ENCODE data around the gene UNC119. TPM values are rescaled to one million over a fixed set of nuclear protein-coding genes. Genes with fewer than 3 reads are reported as not detected.

Gene UNC119
- total RNA-seq, 1 donor = 23.2 TPM

- Histone ChIP-seq H3K4me2 (ENCODE audit: insufficient read depth, low read length) (no peak overlapping the region), H4K20me1 (ENCODE audit: insufficient read depth, low read length) (no peaks in the 10 kb centered on the region), H3K9me3 (ENCODE audit: low read depth, low read length) (no peaks in the 10 kb centered on the region), H3K4me1 (ENCODE audit: insufficient read depth, low read length) (peaks cover 10% of the 10 kb centered on the region), H3K4me3 (ENCODE audit: insufficient read depth, low read length) (no peak overlapping the region), H3K27me3 (ENCODE audit: insufficient read depth, low read length) (no peaks in the 10 kb centered on the region), H3K27ac (ENCODE audit: low read depth, low read length) (no peak overlapping the region), H3K36me3 (ENCODE audit: insufficient read depth, low read length) (no peaks in the 10 kb centered on the region), H2AFZ (ENCODE audit: low read length) (no peak overlapping the region), H3K79me2 (ENCODE audit: insufficient read depth, low read length) (no peaks in the 10 kb centered on the region)
- no peak for DNase-seq (ENCODE audit: insufficient read length, low spot score, missing footprints)
- TF ChIP-seq, protein P1, sequence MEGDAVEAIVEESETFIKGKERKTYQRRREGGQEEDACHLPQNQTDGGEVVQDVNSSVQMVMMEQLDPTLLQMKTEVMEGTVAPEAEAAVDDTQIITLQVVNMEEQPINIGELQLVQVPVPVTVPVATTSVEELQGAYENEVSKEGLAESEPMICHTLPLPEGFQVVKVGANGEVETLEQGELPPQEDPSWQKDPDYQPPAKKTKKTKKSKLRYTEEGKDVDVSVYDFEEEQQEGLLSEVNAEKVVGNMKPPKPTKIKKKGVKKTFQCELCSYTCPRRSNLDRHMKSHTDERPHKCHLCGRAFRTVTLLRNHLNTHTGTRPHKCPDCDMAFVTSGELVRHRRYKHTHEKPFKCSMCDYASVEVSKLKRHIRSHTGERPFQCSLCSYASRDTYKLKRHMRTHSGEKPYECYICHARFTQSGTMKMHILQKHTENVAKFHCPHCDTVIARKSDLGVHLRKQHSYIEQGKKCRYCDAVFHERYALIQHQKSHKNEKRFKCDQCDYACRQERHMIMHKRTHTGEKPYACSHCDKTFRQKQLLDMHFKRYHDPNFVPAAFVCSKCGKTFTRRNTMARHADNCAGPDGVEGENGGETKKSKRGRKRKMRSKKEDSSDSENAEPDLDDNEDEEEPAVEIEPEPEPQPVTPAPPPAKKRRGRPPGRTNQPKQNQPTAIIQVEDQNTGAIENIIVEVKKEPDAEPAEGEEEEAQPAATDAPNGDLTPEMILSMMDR (IDR thresholded peaks at IDR 0.05; ENCODE audit: extremely low read depth, low read depth, low read length) = no peak
Measured at GRCh38 chr17:28537219-28537610, 15.2 kb downstream of the UNC119 start.

GRCh38 chr17:28536532-28537218, 15.7 kb downstream of the UNC119 start:
- Histone ChIP-seq H3K27ac (ENCODE audit: low read depth, low read length) (no peak overlapping the region), H3K4me2 (ENCODE audit: insufficient read depth, low read length) (no peak overlapping the region), H3K27me3 (ENCODE audit: insufficient read depth, low read length) (no peaks in the 10 kb centered on the region), H3K79me2 (ENCODE audit: insufficient read depth, low read length) (no peaks in the 10 kb centered on the region), H3K9me3 (ENCODE audit: low read depth, low read length) (no peaks in the 10 kb centered on the region), H3K4me1 (ENCODE audit: insufficient read depth, low read length) (peaks cover 11% of the 10 kb centered on the region), H3K4me3 (ENCODE audit: insufficient read depth, low read length) (no peak overlapping the region), H4K20me1 (ENCODE audit: insufficient read depth, low read length) (no peaks in the 10 kb centered on the region), H3K36me3 (ENCODE audit: insufficient read depth, low read length) (no peaks in the 10 kb centered on the region), H2AFZ (ENCODE audit: low read length) (no peak overlapping the region)
- DNase-seq (ENCODE audit: insufficient read length, low spot score, missing footprints) = peak; percentile 82
- TF ChIP-seq, protein P1 (IDR thresholded peaks at IDR 0.05; ENCODE audit: extremely low read depth, low read depth, low read length) = no peak

- Histone ChIP-seq H3K27ac (ENCODE audit: low read depth, low read length) (no peak overlapping the region), H3K36me3 (ENCODE audit: insufficient read depth, low read length) (no peaks in the 10 kb centered on the region), H4K20me1 (ENCODE audit: insufficient read depth, low read length) (no peaks in the 10 kb centered on the region), H3K4me1 (ENCODE audit: insufficient read depth, low read length) (peaks cover 11% of the 10 kb centered on the region), H3K4me3 (ENCODE audit: insufficient read depth, low read length) (no peak overlapping the region), H2AFZ (ENCODE audit: low read length) (no peak overlapping the region), H3K9me3 (ENCODE audit: low read depth, low read length) (no peaks in the 10 kb centered on the region), H3K4me2 (ENCODE audit: insufficient read depth, low read length) (no peak overlapping the region), H3K79me2 (ENCODE audit: insufficient read depth, low read length) (no peaks in the 10 kb centered on the region), H3K27me3 (ENCODE audit: insufficient read depth, low read length) (no peaks in the 10 kb centered on the region)
- TF ChIP-seq, protein P1 (IDR thresholded peaks at IDR 0.05; ENCODE audit: extremely low read depth, low read depth, low read length) = no peak
- DNase-seq (ENCODE audit: insufficient read length, low spot score, missing footprints) = peak; percentile 72
Measured at GRCh38 chr17:28534740-28535375, 17.6 kb downstream of the UNC119 start.

DNA sequence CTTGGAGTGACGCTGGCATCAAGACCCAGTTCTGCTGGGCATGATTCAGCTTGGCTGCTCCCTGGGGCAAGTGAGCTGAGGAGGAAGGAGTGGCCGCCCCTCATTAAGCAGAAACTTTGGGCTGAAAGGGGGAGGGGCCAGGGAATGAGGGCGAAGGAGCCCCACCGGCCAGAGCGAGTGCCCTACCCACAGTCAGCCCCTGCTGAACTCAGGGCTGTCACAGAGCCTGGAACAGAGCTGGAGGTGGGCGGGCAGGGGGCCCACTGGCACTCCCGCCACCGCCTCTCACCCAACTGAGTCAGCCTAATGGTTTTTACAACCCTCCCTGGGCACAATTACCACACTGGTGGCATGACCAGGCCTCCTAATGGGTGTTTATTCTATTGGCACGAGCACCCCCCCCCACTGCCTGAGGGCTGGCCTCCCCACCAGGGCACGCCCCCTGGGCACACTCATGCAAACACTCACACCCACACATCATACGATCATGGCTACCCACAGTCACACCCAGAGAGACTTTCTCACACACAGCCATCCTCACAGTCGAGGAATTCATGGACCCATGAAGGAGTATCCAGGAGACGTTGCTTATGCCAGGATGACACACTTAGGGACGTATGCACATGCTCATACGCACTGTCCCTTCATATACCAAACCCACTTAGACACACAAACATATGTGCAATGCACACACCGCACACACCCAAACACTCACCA, 19.2 kb downstream of the UNC119 start:
- H3K27me3 ChIP-seq (ENCODE audit: insufficient read depth, low read length) = no peaks in the 10 kb centered on the region
- H2AFZ ChIP-seq (ENCODE audit: low read length) = peak overlapping the region; percentile 35
- TF ChIP-seq, protein P1 (IDR thresholded peaks at IDR 0.05; ENCODE audit: extremely low read depth, low read depth, low read length) = no peak
- H3K79me2 ChIP-seq (ENCODE audit: insufficient read depth, low read length) = no peaks in the 10 kb centered on the region
- H3K36me3 ChIP-seq (ENCODE audit: insufficient read depth, low read length) = no peaks in the 10 kb centered on the region
- H3K4me1 ChIP-seq (ENCODE audit: insufficient read depth, low read length) = peaks cover 11% of the 10 kb centered on the region
- H3K4me3 ChIP-seq (ENCODE audit: insufficient read depth, low read length) = no peak overlapping the region
- peak; percentile 93 for DNase-seq (ENCODE audit: insufficient read length, low spot score, missing footprints)
- no peaks in the 10 kb centered on the region for H4K20me1 ChIP-seq (ENCODE audit: insufficient read depth, low read length)
- no peak overlapping the region for H3K27ac ChIP-seq (ENCODE audit: low read depth, low read length)
- H3K9me3 ChIP-seq (ENCODE audit: low read depth, low read length) = no peaks in the 10 kb centered on the region
- H3K4me2 ChIP-seq (ENCODE audit: insufficient read depth, low read length) = no peak overlapping the region
